Thoracic aorta (tissue), 2 donors: ENCODE data around the gene VEZT. TPM values are rescaled to one million over a fixed set of nuclear protein-coding genes. Genes with fewer than 3 reads are reported as not detected.

ENCODE experiments used
- ATAC-seq: fragments of 150-250 bp; one replicate; pipeline ENCODE4 v1.8.0; 2017; ENCODE audit warnings: low read depth; ENCODE audit not compliant: insufficient number of reproducible peaks, low FRiP score
- DNase-seq: peaks from one replicate; pipeline ENCODE4 v3.0.0-alpha.2; 2020; ENCODE audit warnings: low spot score
- H3K27ac ChIP-seq, 2 donors: fragments of 200-600 bp; sonication (generic); 1 replicate in 1 of 2; 2 replicates in 1 of 2; pipeline ENCODE4 v1.5.1; 2016; ENCODE audit warnings: mild to moderate bottlenecking in 2 of 2, moderate library complexity in 2 of 2
- H3K27me3 ChIP-seq: fragments of 200-600 bp; sonication (generic); replicated peaks from 2 replicates; pipeline ENCODE4 v1.6.0; 2016; ENCODE audit warnings: mild to moderate bottlenecking; ENCODE audit not compliant: insufficient read depth
- H3K36me3 ChIP-seq: fragments of 200-600 bp; sonication (generic); one replicate; pipeline ENCODE4 v1.5.1; 2016
- H3K4me1 ChIP-seq, 2 donors: fragments of 200-600 bp; sonication (generic); 1 replicate in 1 of 2; 2 replicates in 1 of 2; pipeline versions ENCODE4 v1.5.1 to v1.6.0; 2016; ENCODE audit warnings: low read depth in 2 of 2, mild to moderate bottlenecking in 1 of 2; ENCODE audit not compliant: control insufficient read depth in 1 of 2
- H3K4me3 ChIP-seq: fragments of 200-600 bp; sonication (generic); 2 replicates; pipeline ENCODE4 v1.5.1; 2016; ENCODE audit warnings: mild to moderate bottlenecking
- H3K9me3 ChIP-seq: fragments of 200-600 bp; sonication (generic); 2 replicates; pipeline ENCODE4 v1.5.1; 2016
- total RNA-seq, 2 donors: library from RNA; depleted of rRNA; stranded (reverse); fragments of >200 nt; gene quantifications; one replicate each; pipeline versions ENCODE4 v1.1.0 to v1.2.3, GENCODE V29; 2016
- TF ChIP-seq, protein P1 (sequence below): fragments of 200-600 bp; sonication (generic); IDR thresholded peaks from one replicate; pipeline ENCODE4 v1.5.1; 2019; ENCODE audit warnings: antibody characterized with exemption

Gene VEZT
- total RNA-seq, 2 donors from 2014 or later = 58.3 to 149 TPM

- TF ChIP-seq, protein P1, sequence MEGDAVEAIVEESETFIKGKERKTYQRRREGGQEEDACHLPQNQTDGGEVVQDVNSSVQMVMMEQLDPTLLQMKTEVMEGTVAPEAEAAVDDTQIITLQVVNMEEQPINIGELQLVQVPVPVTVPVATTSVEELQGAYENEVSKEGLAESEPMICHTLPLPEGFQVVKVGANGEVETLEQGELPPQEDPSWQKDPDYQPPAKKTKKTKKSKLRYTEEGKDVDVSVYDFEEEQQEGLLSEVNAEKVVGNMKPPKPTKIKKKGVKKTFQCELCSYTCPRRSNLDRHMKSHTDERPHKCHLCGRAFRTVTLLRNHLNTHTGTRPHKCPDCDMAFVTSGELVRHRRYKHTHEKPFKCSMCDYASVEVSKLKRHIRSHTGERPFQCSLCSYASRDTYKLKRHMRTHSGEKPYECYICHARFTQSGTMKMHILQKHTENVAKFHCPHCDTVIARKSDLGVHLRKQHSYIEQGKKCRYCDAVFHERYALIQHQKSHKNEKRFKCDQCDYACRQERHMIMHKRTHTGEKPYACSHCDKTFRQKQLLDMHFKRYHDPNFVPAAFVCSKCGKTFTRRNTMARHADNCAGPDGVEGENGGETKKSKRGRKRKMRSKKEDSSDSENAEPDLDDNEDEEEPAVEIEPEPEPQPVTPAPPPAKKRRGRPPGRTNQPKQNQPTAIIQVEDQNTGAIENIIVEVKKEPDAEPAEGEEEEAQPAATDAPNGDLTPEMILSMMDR = no peak
- Histone ChIP-seq H3K27me3 (no peaks in the 10 kb centered on the region), H3K9me3 (no peaks in the 10 kb centered on the region), H3K36me3 (peaks cover 11% of the 10 kb centered on the region), H3K4me3 (no peak overlapping the region), H3K4me1 (peaks cover 50 to 83% of the 10 kb centered on the region in 2 donors), H3K27ac (peak overlapping the region in 1 of 2 donors; percentile 45)
- no peak for ATAC-seq
- no peak for DNase-seq
Observed at GRCh38 chr12:95224202-95225170, 6.9 kb downstream of the VEZT start.

GRCh38 chr12:95225645-95226212, 8.1 kb downstream of the VEZT start:
- ATAC-seq (no peak), DNase-seq (no peak)
- no peak overlapping the region for H3K4me3 ChIP-seq
- no peaks in the 10 kb centered on the region for H3K27me3 ChIP-seq
- TF ChIP-seq, protein P1 = no peak
- peaks cover 44 to 86% of the 10 kb centered on the region in 2 donors for H3K4me1 ChIP-seq
- H3K36me3 ChIP-seq = peaks cover 11% of the 10 kb centered on the region
- H3K9me3 ChIP-seq = no peaks in the 10 kb centered on the region
- no peak overlapping the region for H3K27ac ChIP-seq

- Histone ChIP-seq H3K27ac (peak overlapping the region in 1 of 2 donors; percentile 54), H3K36me3 (peaks cover 11% of the 10 kb centered on the region), H3K27me3 (no peaks in the 10 kb centered on the region), H3K4me1 (peaks cover 41 to 87% of the 10 kb centered on the region in 2 donors), H3K9me3 (no peaks in the 10 kb centered on the region), H3K4me3 (peak overlapping the region; percentile 23)
- DNase-seq (no peak), ATAC-seq (no peak)
- TF ChIP-seq, protein P1 = no peak
Observed at GRCh38 chr12:95227818-95228356, 10.3 kb downstream of the VEZT start.

DNA sequence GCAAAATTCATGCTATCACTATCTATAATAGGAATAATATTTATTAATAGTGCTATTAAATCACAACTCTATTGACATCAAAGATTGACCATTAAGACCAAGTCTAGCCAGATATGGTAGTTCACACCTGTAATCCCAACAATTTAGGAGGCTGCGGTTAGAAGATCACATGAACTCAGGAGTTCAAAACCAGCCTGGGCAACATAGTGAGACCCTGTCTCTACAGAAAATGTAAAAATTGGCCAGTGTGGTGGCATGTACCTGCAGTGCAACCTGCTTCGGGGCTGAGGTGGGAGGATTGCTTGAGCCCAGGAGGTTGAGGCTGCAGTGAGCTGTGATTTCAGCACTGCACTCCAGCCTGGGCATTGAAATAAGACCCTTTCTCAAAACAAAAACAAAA, 11.0 kb downstream of the VEZT start:
- ATAC-seq = no peak
- no peak for DNase-seq
- H3K36me3 ChIP-seq = peaks cover 11% of the 10 kb centered on the region
- TF ChIP-seq, protein P1 = no peak
- no peak overlapping the region for H3K27ac ChIP-seq
- H3K9me3 ChIP-seq = no peaks in the 10 kb centered on the region
- H3K4me3 ChIP-seq = no peak overlapping the region
- H3K27me3 ChIP-seq = no peaks in the 10 kb centered on the region
- peaks cover 34 to 80% of the 10 kb centered on the region in 2 donors for H3K4me1 ChIP-seq

GRCh38 chr12:95229636-95230035, 12.0 kb downstream of the VEZT start:
- peaks cover 6% of the 10 kb centered on the region for H3K36me3 ChIP-seq
- H3K4me3 ChIP-seq = no peak overlapping the region
- peaks cover 24 to 69% of the 10 kb centered on the region in 2 donors for H3K4me1 ChIP-seq
- ATAC-seq (no peak), DNase-seq (no peak)
- no peaks in the 10 kb centered on the region for H3K9me3 ChIP-seq
- no peak overlapping the region for H3K27ac ChIP-seq
- TF ChIP-seq, protein P1 = no peak
- no peaks in the 10 kb centered on the region for H3K27me3 ChIP-seq
